Measurements from ENCODE around the gene TRHDE.

TRHDE gene, protein sequence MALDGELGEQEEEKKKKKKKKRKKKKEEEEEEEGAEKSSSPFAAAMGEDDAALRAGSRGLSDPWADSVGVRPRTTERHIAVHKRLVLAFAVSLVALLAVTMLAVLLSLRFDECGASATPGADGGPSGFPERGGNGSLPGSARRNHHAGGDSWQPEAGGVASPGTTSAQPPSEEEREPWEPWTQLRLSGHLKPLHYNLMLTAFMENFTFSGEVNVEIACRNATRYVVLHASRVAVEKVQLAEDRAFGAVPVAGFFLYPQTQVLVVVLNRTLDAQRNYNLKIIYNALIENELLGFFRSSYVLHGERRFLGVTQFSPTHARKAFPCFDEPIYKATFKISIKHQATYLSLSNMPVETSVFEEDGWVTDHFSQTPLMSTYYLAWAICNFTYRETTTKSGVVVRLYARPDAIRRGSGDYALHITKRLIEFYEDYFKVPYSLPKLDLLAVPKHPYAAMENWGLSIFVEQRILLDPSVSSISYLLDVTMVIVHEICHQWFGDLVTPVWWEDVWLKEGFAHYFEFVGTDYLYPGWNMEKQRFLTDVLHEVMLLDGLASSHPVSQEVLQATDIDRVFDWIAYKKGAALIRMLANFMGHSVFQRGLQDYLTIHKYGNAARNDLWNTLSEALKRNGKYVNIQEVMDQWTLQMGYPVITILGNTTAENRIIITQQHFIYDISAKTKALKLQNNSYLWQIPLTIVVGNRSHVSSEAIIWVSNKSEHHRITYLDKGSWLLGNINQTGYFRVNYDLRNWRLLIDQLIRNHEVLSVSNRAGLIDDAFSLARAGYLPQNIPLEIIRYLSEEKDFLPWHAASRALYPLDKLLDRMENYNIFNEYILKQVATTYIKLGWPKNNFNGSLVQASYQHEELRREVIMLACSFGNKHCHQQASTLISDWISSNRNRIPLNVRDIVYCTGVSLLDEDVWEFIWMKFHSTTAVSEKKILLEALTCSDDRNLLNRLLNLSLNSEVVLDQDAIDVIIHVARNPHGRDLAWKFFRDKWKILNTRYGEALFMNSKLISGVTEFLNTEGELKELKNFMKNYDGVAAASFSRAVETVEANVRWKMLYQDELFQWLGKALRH

GRCh38 chr12:72272091-72272661 lies at the start of gene TRHDE:
TSS of gene TRHDE (plus strand) at chr12:72272370. CDS start at chr12:72272644, 274 bp downstream.
- no peak for DNase-seq (ENCODE audit: low read depth in 2 of 2, low spot score in 1 of 2)

- no peak for DNase-seq (ENCODE audit: low read depth in 2 of 2, low spot score in 1 of 2)
Measured at GRCh38 chr12:72226510-72226909, 45.7 kb upstream of the TRHDE start.

DNA sequence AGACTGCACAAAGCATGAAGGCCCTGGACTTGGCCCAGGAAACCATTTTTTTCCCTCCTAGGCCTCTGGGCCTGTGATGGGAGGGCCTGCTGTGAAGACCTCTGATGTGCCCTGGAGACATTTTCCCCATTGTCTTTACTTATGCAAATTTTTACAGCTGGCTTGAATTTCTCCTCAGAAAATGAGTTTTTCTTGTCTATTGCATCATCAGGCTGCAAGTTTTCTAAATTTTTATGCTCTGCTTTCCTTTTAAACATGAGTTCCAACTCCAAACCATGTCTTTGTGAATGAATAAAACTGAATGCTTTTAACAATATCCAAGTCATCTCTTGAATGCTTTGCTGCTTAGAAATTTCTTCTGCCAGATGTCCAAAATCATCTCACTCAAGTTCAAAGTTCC lies 43.7 kb upstream of the TRHDE start:
- DNase-seq (ENCODE audit: low read depth in 2 of 2, low spot score in 1 of 2), result no peak

DNA sequence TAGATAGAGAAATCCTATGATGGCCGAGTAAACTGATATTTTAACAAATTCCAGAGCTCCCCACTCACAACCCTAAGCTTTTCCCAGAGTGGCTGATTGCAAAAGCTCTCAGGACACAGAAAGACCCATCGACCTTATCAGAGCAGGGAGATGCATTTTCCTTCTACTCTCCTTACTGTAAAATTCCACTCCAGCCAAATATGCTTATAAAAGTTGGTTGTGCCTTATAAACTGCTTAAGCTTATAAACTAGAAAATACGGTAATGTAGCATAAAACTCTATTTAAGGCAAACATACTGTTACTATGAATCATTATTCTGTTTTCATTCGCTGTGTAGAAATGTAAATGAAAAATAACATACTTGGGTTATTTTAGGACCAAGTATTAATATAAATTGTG lies 41.6 kb upstream of the TRHDE start:
- DNase-seq (ENCODE audit: low read depth in 2 of 2, low spot score in 1 of 2), result no peak

DNA sequence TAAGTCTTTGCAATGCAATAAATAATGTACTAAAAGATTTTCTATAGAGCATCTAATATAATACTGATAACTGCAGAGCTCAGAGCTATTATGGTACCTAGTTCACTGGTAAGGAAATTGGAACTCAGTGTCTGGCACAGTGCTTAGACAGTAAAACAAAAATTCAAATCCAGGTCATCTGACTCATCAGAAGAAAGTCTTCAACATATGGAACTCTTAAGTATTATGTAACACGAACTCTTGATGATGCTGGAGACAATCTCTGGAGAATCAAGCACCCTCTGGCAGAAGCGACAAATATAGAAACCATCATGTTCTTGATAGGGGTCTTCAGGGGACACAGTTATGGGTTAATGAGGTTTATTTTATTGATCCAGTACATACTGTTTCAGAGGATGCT lies 37.3 kb upstream of the TRHDE start:
- DNase-seq (ENCODE audit: low read depth in 2 of 2, low spot score in 1 of 2), result no peak

GRCh38 chr12:72236071-72236705 lies 36.0 kb upstream of the TRHDE start:
- no peak for DNase-seq (ENCODE audit: low read depth in 2 of 2, low spot score in 1 of 2)

- no peak for DNase-seq (ENCODE audit: low read depth in 2 of 2, low spot score in 1 of 2)
Measured at GRCh38 chr12:72241552-72241951, 30.6 kb upstream of the TRHDE start.

DNA sequence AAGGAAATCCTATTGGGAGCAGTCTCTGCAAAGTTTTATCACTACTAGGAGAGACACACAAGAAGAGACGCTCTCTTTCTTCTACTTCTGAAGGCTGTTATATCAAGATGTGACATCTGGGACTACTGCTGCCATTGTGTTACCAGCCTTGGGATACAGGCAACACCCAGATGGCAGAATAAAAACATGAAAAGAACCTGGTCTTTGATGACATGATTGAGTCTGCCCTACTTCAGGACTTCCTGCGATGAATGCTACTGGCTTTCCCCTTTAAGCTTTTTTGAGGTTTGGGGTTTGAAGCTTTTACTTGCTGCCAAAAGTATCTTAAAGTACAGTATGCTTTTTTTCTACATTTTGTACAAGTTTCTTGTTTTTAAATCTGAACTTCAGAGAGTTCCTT lies 29.2 kb upstream of the TRHDE start:
- DNase-seq (ENCODE audit: low read depth in 2 of 2, low spot score in 1 of 2), result no peak

DNA sequence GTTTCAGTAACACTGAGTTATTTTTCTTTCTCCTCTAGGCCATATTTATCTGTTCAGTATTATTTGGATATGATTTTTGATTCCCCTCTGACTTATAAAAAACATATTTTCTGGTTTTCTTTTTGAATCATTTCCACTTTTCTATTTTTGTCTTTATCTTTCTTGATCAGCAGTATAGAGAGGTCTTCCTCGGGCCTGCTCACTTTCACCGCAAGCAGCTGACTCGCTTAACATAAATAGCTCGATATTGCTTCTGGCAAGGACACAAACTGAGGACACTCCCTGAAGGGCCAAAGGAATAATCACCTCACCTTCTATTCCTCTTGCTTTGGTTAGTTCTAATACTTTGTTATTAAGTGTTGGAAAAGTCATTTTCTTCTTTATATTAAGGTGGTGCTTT lies 25.8 kb upstream of the TRHDE start:
- no peak for DNase-seq (ENCODE audit: low read depth in 2 of 2, low spot score in 1 of 2)

DNA sequence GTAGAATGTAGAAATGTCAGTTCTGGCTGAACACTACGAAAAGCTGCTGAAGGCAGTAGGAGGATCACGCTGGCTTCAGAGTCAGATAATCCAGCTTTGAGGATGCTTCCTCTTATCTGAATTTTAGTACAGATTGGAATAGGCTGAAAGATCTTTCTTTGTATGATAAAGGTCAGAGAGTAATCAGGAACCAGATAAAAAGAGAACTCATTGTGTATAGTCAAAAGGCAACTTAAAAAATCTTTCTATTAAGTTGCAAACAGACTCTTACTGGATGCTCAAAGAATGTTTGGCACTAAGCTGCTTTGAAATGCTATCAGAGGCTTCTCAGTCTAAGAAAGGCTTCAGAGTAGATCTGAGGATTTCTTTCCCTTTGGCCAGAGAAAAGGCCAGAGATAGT lies 21.8 kb upstream of the TRHDE start:
- no peak for DNase-seq (ENCODE audit: low read depth in 2 of 2, low spot score in 1 of 2)

- DNase-seq (ENCODE audit: low read depth in 2 of 2, low spot score in 1 of 2), result no peak
Measured at GRCh38 chr12:72256725-72257124, 15.4 kb upstream of the TRHDE start.

DNA sequence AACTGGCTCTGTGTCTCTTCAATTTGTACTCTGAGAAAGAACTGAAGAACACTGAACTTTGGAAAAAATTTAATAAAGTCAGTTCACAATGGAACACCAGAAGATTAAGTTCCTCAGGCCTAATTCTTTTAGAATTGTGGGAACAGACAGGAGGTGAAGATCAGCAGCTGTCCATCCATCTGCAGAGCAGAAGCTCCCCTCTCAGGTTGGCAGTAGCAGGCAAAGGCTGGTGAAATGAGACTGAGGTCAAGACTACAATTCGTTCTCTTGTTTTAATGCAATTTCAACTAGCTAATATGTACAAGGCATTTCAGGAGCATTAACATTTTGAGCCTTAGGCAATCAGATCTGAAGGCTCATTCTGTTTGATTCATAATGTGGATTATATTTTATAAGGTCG lies 10.3 kb upstream of the TRHDE start:
- no peak for DNase-seq (ENCODE audit: low read depth in 2 of 2, low spot score in 1 of 2)

GRCh38 chr12:72264548-72265175 lies 7.5 kb upstream of the TRHDE start:
- no peak for DNase-seq (ENCODE audit: low read depth in 2 of 2, low spot score in 1 of 2)

GRCh38 chr12:72267974-72268373 lies 4.2 kb upstream of the TRHDE start:
- no peak for DNase-seq (ENCODE audit: low read depth in 2 of 2, low spot score in 1 of 2)

DNA sequence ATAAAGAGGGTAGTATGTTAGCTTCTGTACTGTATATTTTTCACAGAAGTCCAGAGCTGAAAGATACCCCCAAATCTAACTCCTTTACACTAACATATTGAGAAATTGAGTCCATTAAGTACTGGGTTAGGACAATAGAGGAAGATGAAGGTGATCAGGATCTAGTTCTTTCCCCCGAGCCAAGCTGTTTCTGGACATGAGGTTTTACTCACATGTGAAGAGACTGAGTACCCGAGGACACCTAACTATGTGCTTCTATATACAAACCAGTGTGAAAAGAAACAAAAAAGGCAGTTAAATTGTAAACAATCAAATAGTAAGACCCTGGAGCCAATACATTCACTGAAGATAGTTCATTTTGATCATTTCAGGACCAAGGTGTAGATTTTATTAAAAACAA lies 3.8 kb upstream of the TRHDE start:
- DNase-seq (ENCODE audit: low read depth in 2 of 2, low spot score in 1 of 2), result no peak

GRCh38 chr12:72269491-72269890 lies 2.7 kb upstream of the TRHDE start:
- no peak for DNase-seq (ENCODE audit: low read depth in 2 of 2, low spot score in 1 of 2)

- no peak for DNase-seq (ENCODE audit: low read depth in 2 of 2, low spot score in 1 of 2)
Measured at GRCh38 chr12:72270246-72270645, 1.9 kb upstream of the TRHDE start.

GRCh38 chr12:72270961-72271360 lies 1.2 kb upstream of the TRHDE start:
- DNase-seq (ENCODE audit: low read depth in 2 of 2, low spot score in 1 of 2), result no peak

DNA sequence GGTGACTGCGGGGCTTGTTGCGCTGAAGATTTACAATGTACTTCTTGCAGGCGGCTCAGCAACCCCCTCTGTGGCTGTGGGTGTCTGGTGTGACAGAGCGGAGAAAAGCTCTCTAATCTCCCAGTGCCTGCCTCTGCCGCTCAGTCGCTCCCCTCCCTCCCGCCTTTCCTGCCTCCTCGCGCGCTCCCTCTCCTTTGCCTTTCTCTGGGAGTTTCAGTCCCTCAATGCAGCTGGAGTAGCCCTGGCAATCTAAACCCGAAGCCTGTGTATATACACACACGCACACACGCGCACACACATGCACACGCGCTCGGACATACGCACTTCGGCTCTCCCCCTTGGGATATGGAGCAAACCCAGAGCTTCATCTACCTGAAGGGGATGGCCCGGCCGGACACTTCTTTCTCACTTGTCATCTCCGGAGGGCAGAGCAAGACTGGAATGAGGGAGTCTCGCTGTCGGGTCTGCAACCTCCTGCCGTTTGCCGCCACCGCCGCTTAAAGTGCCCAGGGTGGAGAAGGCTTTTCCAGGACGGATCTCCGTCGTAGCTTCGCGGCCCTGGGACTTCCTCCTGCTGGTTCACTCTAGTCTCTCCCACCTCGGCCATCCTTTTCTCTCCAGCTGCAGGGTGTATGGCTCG lies 599 bp upstream of the TRHDE start:
- DNase-seq (ENCODE audit: low read depth in 2 of 2, low spot score in 1 of 2), result no peak

All from stimulated activated CD8-positive, alpha-beta memory T cell treated with anti-CD3 and anti-CD28 coated beads, Interleukin-4, amount 100 ng/mL, for 1 hour (primary cell).